Measurements from ENCODE around the gene OLA1. TPM values are rescaled to one million over a fixed set of nuclear protein-coding genes. Genes with fewer than 3 reads are reported as not detected.

Gene OLA1
- total RNA-seq, 1 donor from 2014 or later, result 80.9 TPM

GRCh38 chr2:174121175-174121574, 127.2 kb downstream of the OLA1 start:
- DNase-seq (ENCODE audit: low spot score), result no peak

DNA sequence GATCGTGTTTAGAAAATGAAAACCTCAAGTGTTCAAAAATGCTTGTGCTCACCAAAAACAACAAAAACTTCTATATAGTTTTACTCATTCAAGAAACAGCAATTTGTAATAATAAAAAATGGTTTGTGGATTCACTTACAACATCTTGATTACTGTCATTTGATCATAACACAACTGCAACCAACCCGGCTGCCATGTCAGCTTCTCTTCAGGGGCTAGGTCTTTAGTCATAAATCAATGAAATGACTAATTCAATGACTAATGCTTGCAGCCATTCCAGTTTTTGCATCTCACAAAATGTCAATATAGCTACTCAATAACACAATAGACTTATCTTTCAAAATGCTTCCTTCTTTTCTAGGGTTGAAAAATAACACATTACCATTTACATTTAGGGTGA, 128.0 kb downstream of the OLA1 start:
- DNase-seq (ENCODE audit: low spot score), result no peak

GRCh38 chr2:174117951-174118930, 130.1 kb downstream of the OLA1 start:
- no peak for DNase-seq (ENCODE audit: low spot score)

- no peak for DNase-seq (ENCODE audit: low spot score)
Observed at GRCh38 chr2:174112073-174112472, 136.3 kb downstream of the OLA1 start.

DNA sequence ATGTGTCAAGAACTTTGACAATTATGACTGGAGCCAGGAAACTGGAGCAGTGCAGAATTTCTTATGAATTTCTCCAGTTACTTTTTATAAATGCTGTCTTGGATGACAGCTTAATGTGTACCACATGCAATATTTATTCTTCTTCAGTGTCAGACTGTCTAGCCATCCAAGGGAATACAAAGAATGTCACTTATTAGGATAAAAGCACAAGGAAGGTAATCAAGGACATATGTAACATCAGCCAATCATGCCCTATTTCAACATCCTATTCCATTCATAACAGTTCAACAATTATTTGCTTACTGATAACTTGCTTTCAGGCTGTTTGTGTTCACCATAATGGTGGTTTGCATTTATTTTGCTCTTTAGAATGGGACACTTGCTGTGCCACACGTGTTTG, 139.8 kb downstream of the OLA1 start:
- DNase-seq (ENCODE audit: low spot score), result no peak

DNA sequence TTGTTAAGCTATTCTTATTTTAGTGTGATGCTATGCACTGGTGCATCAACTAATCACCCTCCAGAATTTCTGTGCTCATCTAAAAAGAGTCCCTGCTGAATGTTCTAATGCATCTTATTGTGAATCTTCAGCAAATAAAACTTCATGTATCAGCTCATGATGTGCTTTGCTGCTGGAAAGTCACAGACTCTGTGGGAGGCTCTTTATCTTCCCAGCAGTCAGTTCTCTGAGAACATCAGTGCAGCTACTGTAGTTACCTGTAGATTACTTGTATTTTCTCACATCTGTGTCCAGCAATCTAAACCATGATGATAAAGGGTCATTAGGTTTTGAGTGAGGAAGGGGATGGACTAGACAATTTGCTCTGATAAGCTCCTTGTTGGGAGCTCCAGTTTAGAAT, 141.6 kb downstream of the OLA1 start:
- no peak for DNase-seq (ENCODE audit: low spot score)

DNA sequence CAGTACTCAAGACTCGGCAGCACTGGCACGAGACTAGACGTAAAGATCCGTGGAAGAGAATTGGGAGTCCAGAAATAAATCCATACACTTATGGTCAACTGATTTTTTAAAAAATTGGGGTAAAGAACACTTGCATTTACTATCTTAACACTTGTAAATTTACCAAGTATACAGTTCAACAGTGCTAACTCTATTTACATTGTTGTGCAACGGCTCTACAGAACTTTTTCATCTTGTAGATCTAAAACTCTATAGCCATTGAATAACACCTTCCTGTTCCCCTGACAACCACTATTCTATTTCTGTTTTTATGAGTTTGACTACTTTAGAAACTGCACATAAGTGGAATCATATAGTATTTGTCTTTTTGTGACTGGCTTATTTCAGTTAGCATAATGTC, 153.8 kb downstream of the OLA1 start:
- DNase-seq (ENCODE audit: low spot score), result no peak

DNA sequence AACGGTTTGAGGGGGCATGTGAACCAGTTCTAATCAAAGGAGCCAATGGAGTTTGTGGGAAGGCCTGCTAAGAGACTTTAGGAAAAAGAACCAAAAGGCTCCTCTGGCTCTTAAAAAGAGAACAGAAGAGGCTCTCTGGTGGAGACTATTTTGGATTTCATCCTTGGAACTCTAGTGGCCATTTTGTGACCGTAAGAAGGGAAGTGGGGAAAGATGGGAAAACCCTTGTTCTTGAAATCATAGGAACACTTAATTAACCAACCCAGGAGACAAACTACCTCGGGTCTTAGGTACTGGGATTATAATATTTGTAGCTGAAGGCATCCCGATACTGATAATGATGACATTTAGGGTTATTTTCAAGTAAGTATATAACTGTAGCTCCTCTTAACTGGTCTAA, 157.9 kb downstream of the OLA1 start:
- no peak for DNase-seq (ENCODE audit: low spot score)

- DNase-seq (ENCODE audit: low spot score), result no peak
Observed at GRCh38 chr2:174088706-174089460, 159.4 kb downstream of the OLA1 start.

DNA sequence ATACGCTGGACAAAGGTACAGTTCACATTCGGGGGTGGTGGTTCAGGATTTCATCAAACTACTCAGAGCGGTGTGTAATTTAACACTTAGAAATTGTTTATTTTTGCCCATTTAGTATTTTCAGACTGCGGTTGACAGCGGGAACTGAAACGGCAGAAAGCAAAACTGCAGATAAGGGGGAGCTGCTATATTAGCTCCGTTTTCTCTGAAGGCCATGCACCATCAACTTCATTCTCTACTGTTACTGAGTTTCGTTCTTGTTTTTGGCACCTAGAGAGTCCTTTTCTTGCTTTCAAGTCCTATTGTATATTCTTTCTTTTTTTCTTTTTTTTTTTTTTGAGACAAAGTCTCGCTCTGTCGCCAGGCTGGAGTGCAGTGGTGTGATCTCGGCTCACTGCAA, 161.6 kb downstream of the OLA1 start:
- no peak for DNase-seq (ENCODE audit: low spot score)

- no peak for DNase-seq (ENCODE audit: low spot score)
Observed at GRCh38 chr2:174085781-174086180, 162.6 kb downstream of the OLA1 start.

- DNase-seq (ENCODE audit: low spot score), result no peak
Observed at GRCh38 chr2:174083843-174084458, 164.4 kb downstream of the OLA1 start.

DNA sequence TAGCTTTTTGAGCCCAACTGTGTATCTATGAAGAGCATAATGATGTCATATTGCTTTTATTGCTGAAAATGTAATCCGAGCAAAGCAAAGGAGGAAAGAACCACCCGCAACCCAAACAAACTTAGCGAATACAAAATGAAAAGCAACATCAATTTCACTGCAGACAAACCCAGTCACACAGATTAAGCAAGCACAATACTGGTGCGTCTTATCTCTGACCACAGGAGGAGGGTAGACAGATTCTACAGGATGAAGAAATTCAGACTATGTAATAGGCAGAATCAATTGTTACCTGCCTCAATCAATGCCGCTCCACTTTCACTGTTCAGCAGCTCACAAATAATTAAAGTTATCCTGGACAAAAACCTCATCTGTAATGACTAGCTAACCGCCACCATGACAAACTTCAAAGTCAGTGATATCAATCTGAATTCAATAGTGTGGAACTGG, 167.6 kb downstream of the OLA1 start:
- DNase-seq (ENCODE audit: low spot score), result no peak

DNA sequence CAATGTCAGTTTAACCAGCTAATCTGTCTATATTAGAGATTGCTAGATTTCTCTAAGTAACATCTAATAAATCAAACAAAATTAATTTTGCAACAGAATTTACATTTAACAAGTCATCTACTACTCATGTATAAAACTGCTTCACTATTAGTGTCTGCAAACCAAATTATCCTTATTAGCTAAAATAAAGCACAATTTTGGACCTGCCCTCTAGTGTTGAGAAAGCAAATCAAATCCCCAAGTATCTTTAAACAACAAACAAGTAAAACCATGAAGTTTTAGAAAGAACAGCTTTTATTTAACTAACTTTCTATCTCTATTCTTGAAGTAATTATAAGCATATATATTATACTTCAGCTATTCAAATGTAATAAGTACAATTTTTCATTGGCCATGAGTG, 170.1 kb downstream of the OLA1 start:
- no peak for DNase-seq (ENCODE audit: low spot score)

- DNase-seq (ENCODE audit: low spot score), result no peak
Observed at GRCh38 chr2:174076975-174077374, 171.4 kb downstream of the OLA1 start.

- DNase-seq (ENCODE audit: low spot score), result no peak
Observed at GRCh38 chr2:174076040-174076439, 172.3 kb downstream of the OLA1 start.

GRCh38 chr2:174074831-174075230, 173.5 kb downstream of the OLA1 start:
- no peak for DNase-seq (ENCODE audit: low spot score)

- DNase-seq (ENCODE audit: low spot score), result no peak
Observed at GRCh38 chr2:174072857-174073256, 175.5 kb downstream of the OLA1 start.

DNA sequence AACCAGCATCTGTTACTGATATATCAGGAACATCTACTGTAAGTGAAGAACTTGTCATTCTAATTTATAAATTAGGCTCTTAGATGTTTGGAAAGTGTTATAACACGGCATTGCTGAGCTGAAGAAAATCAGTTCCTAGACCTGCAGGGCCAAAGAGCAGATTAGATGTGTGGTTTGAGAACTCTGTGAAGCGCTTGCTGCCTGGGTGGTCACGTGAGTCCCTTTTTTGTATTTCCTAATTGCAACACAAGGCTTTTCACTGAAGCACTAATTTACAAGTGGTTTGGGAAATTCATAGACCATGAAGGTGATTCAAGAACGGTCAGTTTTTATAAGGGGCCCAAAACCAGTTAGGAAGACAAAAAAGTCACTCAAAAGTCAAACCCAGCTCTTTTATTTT, 176.3 kb downstream of the OLA1 start:
- DNase-seq (ENCODE audit: low spot score), result no peak

DNA sequence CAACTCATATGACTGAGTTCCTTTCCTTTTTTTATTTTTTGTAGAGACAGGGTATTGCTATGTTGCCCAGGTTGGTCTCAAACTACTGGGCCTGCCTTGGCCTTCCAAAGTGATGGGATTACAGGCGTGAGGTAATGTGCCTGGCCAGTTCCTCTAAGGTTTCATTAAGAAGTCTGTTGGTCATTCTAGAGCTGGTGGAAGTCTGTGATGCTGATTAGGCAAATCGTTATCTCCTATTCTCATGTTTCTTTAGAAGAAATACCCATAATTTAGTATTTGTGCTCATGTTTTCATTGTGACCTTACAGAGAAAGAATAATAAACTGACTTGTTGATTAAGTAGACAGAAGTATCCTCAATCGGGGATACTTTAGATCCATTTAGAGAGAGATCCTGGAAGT, 177.0 kb downstream of the OLA1 start:
- no peak for DNase-seq (ENCODE audit: low spot score)

DNA sequence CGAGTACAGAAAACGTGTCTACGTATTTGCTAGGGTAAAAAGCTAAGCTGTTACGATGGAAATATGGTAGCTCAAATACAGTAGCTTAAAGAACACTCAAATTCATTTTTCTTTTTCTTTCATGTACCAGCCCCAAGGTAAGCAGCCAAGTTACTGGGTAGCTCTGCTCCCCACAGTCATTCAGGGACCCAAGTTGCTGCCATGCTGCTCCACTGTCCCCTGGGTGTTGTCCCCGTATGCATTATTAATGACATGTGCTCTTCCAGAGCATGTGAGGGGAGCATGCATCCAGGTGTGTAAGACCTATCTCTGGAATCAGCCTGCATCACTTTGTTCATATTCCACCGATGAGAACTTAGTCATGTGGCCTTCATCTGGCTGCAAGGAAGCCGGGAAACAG, 178.1 kb downstream of the OLA1 start:
- no peak for DNase-seq (ENCODE audit: low spot score)

- no peak for DNase-seq (ENCODE audit: low spot score)
Observed at GRCh38 chr2:174067815-174068214, 180.5 kb downstream of the OLA1 start.

Measured in ureter (tissue), 1 donor.